Activated gamma-delta T cell (primary cell): Measurements from ENCODE around the gene PDAP1.
"Not testable (repeated sequence)": the region's sequence is repeated elsewhere in the genome, so short reads cannot be mapped to it uniquely, and the experiment has no call there.

Experiments
- DNase-seq: peaks from one replicate; lab custom pipeline; 2025; lab: John Stamatoyannopoulos, UW

The PDAP1 gene

DNA sequence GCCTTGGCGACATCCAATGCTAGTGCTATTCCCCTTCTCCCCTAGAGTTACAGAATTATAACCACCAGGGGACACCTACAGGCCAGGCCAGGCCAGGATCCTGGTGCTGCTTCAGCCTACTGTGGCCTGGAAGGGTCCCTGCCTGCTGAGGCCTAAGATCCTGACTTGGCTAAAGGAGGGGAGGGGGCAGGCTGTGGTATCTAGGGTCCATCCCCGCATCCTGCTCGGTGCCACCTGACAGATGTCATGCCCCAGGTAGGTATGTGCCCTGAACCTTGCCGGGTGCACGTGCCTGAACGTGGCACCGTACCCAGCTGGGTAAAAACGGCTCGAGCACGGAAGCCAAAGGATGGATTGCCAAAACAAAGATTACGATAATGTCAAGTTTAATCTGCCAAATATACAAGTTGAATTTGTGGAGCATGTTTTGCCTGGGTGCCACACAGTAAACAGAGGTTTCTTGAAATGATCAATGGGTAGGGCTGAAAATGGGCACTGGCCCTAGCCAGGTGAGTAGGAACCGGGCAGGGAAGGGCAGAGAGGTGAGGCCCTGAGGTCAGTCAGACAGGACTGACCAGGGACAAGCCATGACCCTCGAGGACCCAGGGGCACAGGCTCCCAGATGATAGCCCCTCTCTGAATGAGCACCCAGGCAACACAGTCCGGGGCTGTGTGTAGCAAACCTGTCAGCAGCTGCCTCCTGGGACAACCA, 12.6 kb downstream of the PDAP1 start:
- DNase-seq = no peak

DNA sequence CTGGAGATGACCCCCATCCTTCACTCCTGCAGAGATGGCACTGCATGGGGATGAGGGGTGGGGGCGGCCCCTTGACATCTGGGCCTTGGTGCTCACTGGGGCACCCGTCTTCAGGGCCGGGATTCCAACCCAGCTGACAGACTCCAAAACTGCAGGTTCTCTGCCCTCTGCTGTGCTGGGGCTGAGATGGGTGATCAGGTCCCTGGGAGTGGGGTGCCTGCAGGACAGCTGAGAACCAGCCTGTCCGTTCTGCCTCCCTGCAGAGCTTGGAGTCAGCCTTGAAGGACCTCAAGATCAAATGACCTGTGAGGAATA, 14.3 kb downstream of the PDAP1 start:
- no peak for DNase-seq

DNA sequence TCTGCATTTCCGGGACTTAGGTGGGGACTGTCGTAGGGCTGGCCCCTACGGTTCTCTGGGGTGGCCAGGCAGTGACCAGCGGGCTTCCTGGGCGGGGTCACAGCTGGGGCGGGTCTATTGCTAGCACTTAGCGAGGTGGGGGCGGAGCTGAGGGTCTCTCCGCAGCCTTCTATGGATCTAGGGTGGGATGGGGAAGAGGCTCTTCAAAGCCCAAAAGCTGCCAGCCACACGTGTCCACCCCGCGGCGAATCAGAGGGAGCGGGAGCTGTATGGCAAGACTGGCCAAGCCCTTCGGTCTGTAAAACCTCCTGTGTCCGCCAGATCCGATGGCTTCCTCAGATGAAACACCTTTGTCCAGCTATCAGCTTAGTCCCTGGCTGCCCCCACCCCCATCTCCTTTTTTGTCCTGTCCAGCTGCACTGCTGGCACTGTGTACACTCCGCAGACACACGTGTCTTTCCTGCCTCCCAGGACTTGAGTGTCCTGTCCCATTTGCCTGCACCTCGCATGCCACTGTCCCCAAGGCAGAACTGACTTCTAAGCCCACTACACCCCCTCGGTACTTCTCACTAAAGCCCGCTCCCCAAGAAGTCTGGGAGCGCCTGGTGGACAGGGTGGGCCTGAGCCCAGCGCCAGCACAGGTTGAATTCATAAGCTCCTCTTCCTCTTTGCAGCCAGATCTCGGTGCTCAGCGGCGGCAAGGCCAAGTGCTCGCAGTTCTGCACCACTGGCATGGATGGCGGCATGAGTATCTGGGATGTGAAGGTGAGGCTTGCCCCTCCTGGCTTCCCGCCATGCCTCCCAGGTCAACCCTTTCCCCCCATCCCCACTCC, 14.8 kb downstream of the PDAP1 start:
- DNase-seq = no peak

DNA sequence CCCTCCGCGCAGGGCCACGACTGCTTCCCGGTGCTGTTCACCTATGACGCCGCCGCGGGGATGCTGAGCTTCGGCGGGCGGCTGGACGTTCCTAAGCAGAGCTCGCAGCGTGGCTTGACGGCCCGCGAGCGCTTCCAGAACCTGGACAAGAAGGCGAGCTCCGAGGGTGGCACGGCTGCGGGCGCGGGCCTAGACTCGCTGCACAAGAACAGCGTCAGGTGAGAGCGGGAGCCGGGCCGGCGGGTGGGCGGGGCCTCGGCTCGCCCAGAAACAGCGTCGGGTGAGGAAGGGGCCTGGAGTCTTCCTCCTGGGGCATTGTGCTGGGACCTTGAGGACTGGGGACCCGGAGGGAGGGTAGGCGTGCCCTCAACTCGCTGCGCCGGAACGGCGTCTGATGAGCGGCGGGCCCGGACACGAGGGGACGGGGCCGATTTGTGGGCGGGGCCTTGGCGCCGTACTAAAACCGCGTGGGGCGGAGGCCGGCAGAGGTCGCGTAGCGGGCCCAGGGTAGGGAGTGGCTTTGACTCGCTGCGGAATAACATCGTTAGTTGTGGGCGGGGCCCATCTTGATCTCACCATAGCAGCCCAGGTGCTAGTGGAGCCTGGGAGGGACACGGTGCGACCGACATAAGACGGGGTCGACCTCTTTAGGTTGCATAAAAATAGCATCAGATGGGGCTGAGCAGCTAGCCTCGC, 15.6 kb downstream of the PDAP1 start:
- DNase-seq = peak; percentile 64

DNA sequence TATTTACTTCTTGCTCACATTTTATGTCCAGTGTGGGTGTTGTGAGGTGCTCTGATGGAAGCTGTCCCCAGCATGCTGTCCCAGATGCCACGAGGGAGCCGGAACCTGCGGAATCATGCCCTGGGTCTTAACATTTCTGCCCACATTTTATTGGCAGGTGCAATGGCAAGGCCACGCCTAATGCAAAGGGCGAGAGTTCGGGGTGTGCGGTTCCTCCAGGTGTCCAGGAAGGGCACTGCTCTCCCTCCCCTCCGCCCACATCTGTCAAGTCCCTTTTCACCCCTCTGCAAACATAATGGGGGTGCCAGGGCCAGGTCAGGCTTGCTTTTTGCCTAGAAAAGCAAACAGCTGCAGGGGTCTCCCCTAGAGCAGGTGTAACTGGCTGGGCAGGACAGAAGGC, 16.4 kb downstream of the PDAP1 start:
- DNase-seq = no peak

DNA sequence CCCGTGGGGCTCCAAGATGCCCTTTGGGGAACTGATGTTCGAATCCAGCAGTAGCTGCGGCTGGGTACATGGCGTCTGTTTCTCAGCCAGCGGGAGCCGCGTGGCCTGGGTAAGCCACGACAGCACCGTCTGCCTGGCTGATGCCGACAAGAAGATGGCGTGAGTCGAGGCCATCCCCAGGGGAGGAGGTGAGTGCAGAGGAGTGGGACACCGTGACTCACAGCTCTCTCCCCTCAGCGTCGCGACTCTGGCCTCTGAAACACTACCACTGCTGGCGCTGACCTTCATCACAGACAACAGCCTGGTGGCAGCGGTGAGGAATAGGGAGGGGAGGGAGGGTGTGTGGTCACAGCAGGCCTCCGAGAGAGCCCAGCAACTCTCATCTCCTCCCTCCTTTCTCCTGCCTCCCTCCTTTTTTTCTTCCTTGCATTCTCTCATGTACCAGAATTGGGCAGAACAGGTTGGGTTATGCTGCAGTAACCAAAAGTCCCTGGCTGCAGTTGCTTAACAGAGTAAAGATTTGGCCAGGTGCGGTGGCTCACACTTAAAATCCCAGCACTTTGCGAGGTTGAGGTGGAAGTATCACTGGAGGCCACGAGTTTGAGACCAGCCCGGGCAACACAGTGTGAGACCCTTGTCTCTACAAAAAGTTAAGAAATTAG, 17.3 kb downstream of the PDAP1 start:
- no peak for DNase-seq

DNA sequence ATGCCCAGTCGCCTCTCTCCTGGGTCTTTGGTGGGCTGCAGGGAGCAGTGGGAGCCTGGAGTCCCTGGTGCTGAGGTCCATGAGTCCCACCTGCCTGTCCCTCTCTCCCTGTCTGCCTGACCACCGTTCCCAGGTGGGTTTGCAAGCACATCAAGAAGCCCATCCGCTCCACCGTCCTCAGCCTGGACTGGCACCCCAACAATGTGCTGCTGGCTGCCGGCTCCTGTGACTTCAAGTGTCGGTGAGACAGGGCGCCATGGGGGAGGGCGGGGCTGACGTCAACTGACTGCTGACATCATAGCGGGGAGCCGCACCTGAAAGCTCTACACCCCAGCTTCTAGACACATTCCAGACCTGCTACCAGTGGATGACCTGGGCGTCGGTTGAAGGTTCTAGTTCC, 18.6 kb downstream of the PDAP1 start:
- no peak for DNase-seq

DNA sequence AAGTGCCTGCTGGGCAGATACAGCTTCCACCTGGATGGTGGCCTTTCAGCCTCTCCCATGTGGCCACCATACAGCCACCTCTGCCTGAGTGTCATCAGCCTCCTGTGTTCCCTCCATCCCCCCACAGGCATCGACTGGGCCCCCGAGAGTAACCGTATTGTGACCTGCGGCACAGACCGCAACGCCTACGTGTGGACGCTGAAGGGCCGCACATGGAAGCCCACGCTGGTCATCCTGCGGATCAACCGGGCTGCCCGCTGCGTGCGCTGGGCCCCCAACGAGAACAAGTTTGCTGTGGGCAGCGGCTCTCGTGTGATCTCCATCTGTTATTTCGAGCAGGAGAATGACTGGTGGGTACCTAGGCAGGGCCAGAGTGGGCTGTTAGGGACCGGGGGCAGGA, 20.5 kb downstream of the PDAP1 start:
- DNase-seq = no peak

DNA sequence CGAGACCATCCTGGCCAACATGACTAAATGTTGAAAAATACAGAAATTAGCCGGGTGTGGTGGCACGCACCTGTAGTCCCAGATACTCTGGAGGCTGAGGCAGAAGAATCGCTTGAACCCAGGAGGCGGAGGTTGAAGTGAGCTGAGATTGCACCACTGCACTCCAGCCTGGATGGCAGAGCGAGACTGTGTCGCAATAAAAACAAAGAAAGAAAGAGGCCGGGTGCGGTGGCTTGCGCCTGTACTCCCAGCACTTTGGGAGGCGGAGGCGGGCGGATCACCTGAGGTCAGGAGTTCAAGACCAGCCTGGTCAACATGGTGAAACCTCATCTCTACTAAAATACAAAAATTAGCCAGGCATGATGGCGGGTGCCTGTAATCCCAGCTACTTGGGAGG, 21.2 kb downstream of the PDAP1 start:
- DNase-seq = not testable (repeated sequence)

DNA sequence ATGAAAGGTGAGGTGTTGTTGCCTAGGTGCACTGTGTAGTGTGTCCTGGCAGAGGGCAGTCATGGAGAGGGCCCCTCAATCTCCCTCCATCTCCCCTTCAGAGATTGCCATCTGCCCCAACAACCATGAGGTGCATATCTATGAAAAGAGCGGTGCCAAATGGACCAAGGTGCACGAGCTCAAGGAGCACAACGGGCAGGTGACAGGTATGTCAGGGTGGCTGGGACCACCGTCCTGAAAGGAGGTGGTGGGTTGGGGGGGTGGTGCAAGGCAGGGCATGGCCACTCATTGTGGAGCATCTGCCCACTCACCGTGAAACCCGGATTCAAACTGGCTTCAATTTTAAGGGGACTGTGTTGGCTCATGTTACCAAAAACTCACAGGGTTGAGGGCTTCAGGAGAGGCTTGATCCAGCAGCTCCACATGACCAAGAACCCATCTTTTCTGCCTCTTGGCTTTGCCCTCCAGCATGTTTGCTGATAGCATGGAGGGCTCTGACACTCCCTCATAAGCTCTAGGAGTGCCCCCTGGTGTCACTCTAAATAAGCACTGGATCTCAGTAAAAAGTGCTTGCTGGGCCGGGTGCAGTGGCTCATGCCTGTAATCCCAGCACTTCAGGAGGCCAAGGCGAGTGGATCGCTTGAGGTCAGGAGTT, 21.7 kb downstream of the PDAP1 start:
- no peak for DNase-seq

DNA sequence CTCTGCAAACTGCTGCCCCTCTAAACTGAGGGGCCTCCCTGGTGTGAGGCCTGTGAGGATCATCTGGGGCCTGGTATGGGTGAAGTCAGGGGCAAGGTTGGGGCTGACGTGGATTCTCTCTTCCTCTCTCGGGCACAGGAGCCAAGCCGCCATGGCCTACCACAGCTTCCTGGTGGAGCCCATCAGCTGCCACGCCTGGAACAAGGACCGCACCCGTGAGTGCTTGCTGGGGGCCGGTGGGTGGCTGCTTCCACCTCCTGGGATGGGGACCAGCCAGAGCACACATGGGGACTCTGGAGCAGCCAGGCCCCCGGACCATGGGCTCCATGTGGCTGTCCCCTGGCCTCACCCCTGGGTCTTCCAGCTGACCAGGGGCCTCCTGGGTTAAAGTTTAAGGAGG, 22.8 kb downstream of the PDAP1 start:
- DNase-seq = no peak

DNA sequence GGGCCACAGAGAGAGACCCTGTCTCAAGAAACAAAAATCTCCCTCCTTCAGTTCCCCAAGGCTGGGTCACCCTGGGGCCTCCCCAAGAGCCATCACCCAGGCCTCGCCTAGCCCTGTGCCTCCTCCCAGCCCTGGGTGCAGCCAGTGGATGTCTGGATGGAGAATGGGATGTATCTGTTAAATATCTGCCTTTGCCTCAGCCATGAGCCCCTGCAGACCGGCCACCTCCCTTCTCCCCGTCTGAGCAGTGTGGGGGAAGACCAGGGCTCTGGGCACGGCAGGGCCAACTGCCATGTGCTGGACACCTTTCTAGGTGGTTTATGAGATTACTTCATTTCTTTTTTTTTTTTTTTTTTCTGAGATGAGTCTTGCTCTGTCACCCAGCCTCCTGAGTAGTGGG, 23.9 kb downstream of the PDAP1 start:
- no peak for DNase-seq

DNA sequence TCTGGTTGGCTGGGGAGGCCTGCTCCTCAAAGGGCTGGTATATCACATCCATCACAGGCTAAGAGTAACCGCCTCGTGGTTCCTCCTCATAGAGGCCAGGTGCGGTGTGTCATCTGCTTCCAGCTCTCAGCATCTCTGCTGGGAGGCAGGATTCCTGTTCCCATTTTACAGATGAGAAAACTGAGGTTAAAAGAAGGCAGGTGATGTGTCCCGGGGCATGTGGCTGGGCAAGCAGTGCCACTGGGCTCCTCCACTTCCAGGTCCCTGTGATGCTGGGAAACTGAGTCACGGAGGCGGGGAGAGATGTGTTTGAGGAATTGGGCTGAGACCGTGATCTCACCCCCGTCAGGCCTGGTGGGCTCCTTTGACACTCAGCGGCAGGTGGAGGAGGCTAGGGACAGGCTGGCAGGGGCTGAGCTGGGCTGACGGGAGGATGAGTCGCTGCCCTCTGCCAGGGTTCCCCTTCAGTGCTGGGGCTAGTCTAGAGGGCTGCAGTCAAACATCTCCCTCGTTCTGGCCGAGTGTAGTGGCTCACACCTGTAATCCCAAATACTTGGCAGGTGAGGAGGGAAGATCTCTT, 24.5 kb downstream of the PDAP1 start:
- DNase-seq = no peak

DNA sequence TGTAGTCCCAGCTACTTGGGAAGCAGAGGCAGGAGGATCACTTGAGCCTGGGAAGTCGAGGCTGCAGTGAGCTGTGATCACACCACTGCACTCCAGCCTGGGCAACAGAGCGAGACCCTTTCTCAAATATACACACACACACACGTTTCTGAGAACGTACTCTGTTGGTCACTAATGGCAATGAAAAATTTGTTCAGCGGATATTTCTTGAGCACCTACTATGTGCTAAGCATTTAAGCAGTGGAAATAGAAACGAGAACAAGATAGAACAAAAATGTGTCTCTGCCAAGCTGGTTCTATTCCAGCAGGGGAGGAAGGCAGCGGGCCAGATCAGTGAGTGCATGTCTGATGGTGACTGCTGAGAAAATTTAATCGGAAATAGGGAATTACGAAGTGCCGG, 25.2 kb downstream of the PDAP1 start:
- no peak for DNase-seq

DNA sequence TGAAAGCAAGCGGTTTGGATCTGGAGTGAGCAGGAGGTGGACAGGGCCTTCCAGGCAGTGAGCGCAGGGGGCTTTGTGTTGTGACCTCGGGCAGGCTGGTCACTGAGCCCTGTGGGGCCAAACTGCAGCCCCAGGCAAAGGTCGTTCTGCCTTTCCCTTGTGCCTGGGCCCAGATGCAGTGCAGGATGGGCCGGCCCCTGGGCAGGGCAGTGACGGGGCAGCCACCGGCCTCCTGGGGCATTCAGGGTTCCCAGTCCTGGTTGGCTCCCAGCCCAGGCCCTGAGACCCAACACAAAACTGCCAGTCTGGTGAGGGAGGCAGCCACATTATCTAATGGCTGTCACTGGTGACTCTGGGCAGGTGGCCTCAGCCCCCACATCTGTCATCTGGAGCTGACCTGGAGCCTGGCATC, 26.7 kb downstream of the PDAP1 start:
- no peak for DNase-seq

DNA sequence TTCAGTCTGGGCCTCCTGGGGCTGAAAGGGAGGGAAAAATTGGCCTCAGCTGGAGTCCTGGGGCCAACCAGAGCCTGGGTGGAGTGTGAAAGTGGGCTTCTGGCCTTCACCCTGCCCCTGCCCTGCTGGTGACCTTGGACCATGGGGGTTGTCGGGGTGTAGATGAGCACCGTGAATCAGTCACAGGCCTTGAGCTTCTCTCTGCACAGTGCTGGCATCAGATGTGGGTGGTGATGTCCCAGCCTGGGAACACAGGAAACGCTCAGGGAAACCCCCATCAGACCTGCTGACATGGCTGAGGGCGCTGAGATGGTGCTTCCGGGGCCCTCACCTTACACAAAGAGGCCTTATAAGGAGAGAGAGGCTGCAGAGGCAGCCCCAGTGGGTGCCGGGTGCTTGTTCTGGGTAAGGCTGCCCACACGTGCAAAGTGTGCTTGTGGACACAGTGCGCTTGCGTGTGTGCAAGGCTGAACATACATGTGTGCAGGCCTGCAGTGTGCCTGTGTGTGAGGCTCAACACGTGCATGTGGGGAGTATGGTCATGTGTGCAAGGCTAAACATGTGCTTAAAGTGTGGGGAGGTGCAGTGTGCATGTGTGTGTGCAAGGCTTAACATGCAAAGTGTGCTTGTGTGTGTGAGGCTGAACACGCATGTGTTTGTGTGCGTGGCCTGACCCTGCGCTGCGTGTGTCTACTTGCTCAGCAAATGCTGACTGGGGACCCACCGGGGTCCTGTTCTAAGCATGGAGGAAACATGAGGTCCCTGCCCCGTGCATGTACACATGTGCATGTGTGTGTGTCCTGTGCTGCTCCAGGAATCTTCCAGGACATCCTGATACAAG, 27.4 kb downstream of the PDAP1 start:
- DNase-seq = peak; percentile 54

DNA sequence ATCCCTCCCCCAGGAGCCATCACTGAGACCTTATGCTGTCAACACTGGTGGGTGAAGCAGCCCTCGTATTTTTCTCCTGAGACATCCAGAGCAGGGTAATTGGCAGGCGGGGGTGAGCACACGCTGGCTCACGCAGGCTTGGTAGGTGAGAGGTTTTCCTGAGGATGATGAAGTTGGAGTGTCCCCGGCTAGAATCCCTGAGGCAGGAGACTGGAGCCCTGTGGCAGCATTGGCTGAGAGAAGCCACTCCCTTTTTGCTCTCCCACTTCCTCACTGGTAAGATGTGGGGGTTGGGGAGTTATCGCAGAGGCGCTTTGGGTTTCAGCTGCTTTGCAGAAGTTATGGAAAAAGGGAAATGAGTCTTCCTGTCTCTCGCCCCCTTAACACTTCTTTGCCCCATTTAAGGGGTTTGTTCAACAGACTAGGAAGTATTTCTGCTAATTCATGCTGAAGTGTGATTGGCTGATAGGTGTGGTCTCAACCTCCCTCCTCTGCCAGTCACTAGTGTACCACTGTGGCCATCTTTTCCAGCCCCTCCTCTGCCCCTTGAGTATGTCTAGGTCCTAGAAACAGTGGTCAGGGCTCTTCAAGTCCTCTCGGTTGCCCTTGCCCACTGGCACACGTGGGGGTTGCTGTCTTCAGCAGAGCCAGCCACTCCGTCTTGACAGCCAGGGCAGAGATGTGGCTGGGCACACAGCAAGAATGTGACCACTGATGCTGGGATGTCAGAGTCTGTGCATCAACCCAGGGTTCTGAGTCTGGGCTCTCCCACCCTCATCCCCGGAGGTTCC, 28.2 kb downstream of the PDAP1 start:
- no peak for DNase-seq

DNA sequence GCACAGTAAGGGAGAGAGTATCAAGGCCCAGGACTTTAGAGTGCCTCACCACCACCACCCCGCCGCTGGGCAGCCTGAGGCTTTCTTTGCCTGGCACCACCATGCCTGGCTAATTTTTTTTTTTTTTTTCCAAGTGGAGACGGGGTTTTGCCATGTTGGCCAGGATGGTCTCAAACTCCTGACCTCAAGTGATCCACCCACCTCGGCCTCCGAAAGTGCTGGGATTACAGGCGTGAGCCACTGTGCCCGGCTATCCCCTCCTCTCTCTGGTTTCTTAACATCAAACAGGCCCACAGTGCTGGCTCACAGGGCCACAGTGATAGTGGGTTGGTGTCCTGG, 28.7 kb downstream of the PDAP1 start:
- DNase-seq = not testable (repeated sequence)

DNA sequence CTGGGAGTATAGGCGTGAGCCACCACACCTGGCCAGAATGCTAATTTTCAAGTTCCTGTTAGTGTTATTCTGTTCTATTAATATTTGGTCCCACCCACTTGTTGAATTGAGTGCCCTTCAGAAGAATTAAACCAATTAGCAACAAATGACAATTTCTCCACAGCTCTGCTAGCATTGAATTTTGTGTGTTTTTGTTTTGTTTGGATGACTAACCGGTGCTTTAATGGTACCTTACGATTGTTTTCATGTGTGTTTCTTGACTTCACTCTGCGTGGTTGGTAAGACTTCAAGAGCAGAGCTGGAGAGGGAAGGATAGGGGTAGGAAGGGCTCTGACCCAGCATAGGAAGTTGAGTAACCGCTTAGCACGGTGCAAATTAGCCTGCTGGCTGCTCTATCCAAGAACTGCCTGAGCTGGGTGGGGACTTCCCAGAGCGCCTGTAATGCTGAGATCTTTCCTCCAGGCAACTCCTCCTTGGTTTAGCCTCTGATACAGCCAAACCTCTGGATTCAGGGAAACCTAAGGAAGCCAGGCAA, 29.3 kb downstream of the PDAP1 start:
- no peak for DNase-seq
